Skeletal muscle tissue (tissue), 4 donors: ENCODE measurements around the gene CAMKMT. TPM values are rescaled to one million over a fixed set of nuclear protein-coding genes. Genes with fewer than 3 reads are reported as not detected.
A peak's percentile ranks its signal among the peaks of the same experiment; 100 is the strongest.
"Not testable (repeated sequence)": the region's sequence is repeated elsewhere in the genome, so short reads cannot be mapped to it uniquely, and the experiment has no call there.

Experiments used
- H3K27ac ChIP-seq: one replicate; pipeline ENCODE4 v1.7.0; 2013; ENCODE audit warnings: mild to moderate bottlenecking, low read depth, low read length, inconsistent platforms
- H3K27me3 ChIP-seq, 3 donors: one replicate each; pipeline ENCODE4 v1.7.0; 2013; ENCODE audit warnings: low read length in 3 of 3; ENCODE audit not compliant: control insufficient read depth in 3 of 3, insufficient read depth in 3 of 3
- H3K36me3 ChIP-seq, 3 donors: one replicate each; pipeline ENCODE4 v1.7.0; 2013; ENCODE audit warnings: low read length in 3 of 3; ENCODE audit not compliant: control insufficient read depth in 3 of 3, insufficient read depth in 3 of 3
- H3K4me1 ChIP-seq, 3 donors: one replicate each; pipeline ENCODE4 v1.7.0; 2013; ENCODE audit warnings: low read length in 3 of 3, mild to moderate bottlenecking in 3 of 3; ENCODE audit not compliant: control insufficient read depth in 3 of 3, insufficient read depth in 3 of 3
- H3K4me3 ChIP-seq, 3 donors: one replicate each; pipeline ENCODE4 v1.7.0; 2013; ENCODE audit warnings: low read length in 3 of 3
- H3K9ac ChIP-seq, 3 donors: one replicate each; pipeline ENCODE4 v1.7.0; 2013; ENCODE audit warnings: low read length in 3 of 3, mild to moderate bottlenecking in 3 of 3, moderate library complexity in 2 of 3, low read depth in 1 of 3
- H3K9me3 ChIP-seq, 3 donors: one replicate each; pipeline ENCODE4 v1.7.0; 2013; ENCODE audit warnings: low read length in 3 of 3; ENCODE audit not compliant: control insufficient read depth in 3 of 3
- total RNA-seq: library from RNA; depleted of rRNA; stranded (reverse); fragments of >200 nt; gene quantifications from one replicate; pipeline ENCODE4 v1.2.3, GENCODE V29; 2014
- donor health status: Osteomylitis.

The CAMKMT gene
- total RNA-seq, 1 donor from 2014 or later = 5.2 TPM

- Histone ChIP-seq H3K4me1 (no peaks in the 10 kb centered on the region), H3K4me3 (no peak overlapping the region), H3K9ac (no peak overlapping the region)
Observed at GRCh38 chr2:44377486-44377885, 15.7 kb downstream of the CAMKMT start.

GRCh38 chr2:44385226-44385625 lies 23.5 kb downstream of the CAMKMT start:
- not testable (repeated sequence) for H3K27ac ChIP-seq, H3K9me3 ChIP-seq, H3K36me3 ChIP-seq, H3K4me3 ChIP-seq, H3K4me1 ChIP-seq, H3K27me3 ChIP-seq, H3K9ac ChIP-seq

More at GRCh38 chr2:44377486-44377885, 15.7 kb downstream of the CAMKMT start:
- H3K27me3 ChIP-seq = no peaks in the 10 kb centered on the region
- H3K27ac ChIP-seq = no peak overlapping the region
- H3K9me3 ChIP-seq = no peaks in the 10 kb centered on the region
- H3K36me3 ChIP-seq = peaks cover 0 to 2% (median 0%) of the 10 kb centered on the region in 3 donors

- Histone ChIP-seq H3K9ac (no peak overlapping the region), H3K36me3 (no peaks in the 10 kb centered on the region), H3K9me3 (no peaks in the 10 kb centered on the region), H3K27me3 (no peaks in the 10 kb centered on the region), H3K4me3 (no peak overlapping the region), H3K4me1 (no peaks in the 10 kb centered on the region), H3K27ac (no peak overlapping the region)
Observed at GRCh38 chr2:44388877-44389276, 27.1 kb downstream of the CAMKMT start.

- no peaks in the 10 kb centered on the region for H3K9me3 ChIP-seq
- no peak overlapping the region for H3K4me3 ChIP-seq
- H3K36me3 ChIP-seq = no peaks in the 10 kb centered on the region
- H3K27me3 ChIP-seq = no peaks in the 10 kb centered on the region
- no peaks in the 10 kb centered on the region for H3K4me1 ChIP-seq
- H3K9ac ChIP-seq = no peak overlapping the region
- H3K27ac ChIP-seq = no peak overlapping the region
Observed at GRCh38 chr2:44389895-44390294, 28.1 kb downstream of the CAMKMT start.

- no peaks in the 10 kb centered on the region for H3K9me3 ChIP-seq
- no peaks in the 10 kb centered on the region for H3K27me3 ChIP-seq
- H3K9ac ChIP-seq = no peak overlapping the region
- no peaks in the 10 kb centered on the region for H3K36me3 ChIP-seq
- H3K4me3 ChIP-seq = no peak overlapping the region
- H3K4me1 ChIP-seq = no peaks in the 10 kb centered on the region
- H3K27ac ChIP-seq = no peak overlapping the region
Observed at GRCh38 chr2:44392338-44392943, 30.7 kb downstream of the CAMKMT start.

GRCh38 chr2:44397447-44398175 lies 35.9 kb downstream of the CAMKMT start:
- Histone ChIP-seq H3K27ac (no peak overlapping the region), H3K4me1 (no peaks in the 10 kb centered on the region), H3K9me3 (no peaks in the 10 kb centered on the region), H3K4me3 (peak overlapping the region in 1 of 3 donors; percentile 48), H3K27me3 (no peaks in the 10 kb centered on the region), H3K36me3 (no peaks in the 10 kb centered on the region), H3K9ac (no peak overlapping the region)

- Histone ChIP-seq H3K9me3 (no peaks in the 10 kb centered on the region), H3K4me1 (no peaks in the 10 kb centered on the region), H3K4me3 (peak overlapping the region in 1 of 3 donors; percentile 48)
Observed at GRCh38 chr2:44398243-44398897, 36.6 kb downstream of the CAMKMT start.

GRCh38 chr2:44420725-44421124 lies 59.0 kb downstream of the CAMKMT start:
- Histone ChIP-seq H3K4me3 (no peak overlapping the region), H3K36me3 (no peaks in the 10 kb centered on the region), H3K27ac (no peak overlapping the region), H3K9me3 (no peaks in the 10 kb centered on the region), H3K9ac (no peak overlapping the region), H3K4me1 (no peaks in the 10 kb centered on the region), H3K27me3 (no peaks in the 10 kb centered on the region)

More at GRCh38 chr2:44398243-44398897, 36.6 kb downstream of the CAMKMT start:
- Histone ChIP-seq H3K9ac (no peak overlapping the region), H3K27me3 (no peaks in the 10 kb centered on the region), H3K36me3 (no peaks in the 10 kb centered on the region), H3K27ac (no peak overlapping the region)

GRCh38 chr2:44424211-44424610 lies 62.5 kb downstream of the CAMKMT start:
- H3K36me3 ChIP-seq = no peaks in the 10 kb centered on the region
- no peak overlapping the region for H3K4me3 ChIP-seq
- H3K27me3 ChIP-seq = no peaks in the 10 kb centered on the region
- no peaks in the 10 kb centered on the region for H3K9me3 ChIP-seq
- no peaks in the 10 kb centered on the region for H3K4me1 ChIP-seq
- H3K27ac ChIP-seq = no peak overlapping the region
- H3K9ac ChIP-seq = no peak overlapping the region

GRCh38 chr2:44429034-44429433 lies 67.3 kb downstream of the CAMKMT start:
- Histone ChIP-seq H3K9ac (no peak overlapping the region), H3K4me3 (no peak overlapping the region), H3K27ac (no peak overlapping the region), H3K36me3 (no peaks in the 10 kb centered on the region), H3K9me3 (no peaks in the 10 kb centered on the region), H3K4me1 (no peaks in the 10 kb centered on the region), H3K27me3 (no peaks in the 10 kb centered on the region)
